Hematopoietic multipotent progenitor cell treated with erythropoietin and hydrocortisone succinate and interleukin-3 and kit ligand, for 6 days (in vitro differentiated cells): Measurements from ENCODE around the gene HES4.
"Not testable (repeated sequence)": the region's sequence is repeated elsewhere in the genome, so short reads cannot be mapped to it uniquely, and the experiment has no call there.

Experiments
- DNase-seq: peaks from one replicate; pipeline ENCODE4 v3.0.0-alpha.2; 2015

HES4 gene

DNA sequence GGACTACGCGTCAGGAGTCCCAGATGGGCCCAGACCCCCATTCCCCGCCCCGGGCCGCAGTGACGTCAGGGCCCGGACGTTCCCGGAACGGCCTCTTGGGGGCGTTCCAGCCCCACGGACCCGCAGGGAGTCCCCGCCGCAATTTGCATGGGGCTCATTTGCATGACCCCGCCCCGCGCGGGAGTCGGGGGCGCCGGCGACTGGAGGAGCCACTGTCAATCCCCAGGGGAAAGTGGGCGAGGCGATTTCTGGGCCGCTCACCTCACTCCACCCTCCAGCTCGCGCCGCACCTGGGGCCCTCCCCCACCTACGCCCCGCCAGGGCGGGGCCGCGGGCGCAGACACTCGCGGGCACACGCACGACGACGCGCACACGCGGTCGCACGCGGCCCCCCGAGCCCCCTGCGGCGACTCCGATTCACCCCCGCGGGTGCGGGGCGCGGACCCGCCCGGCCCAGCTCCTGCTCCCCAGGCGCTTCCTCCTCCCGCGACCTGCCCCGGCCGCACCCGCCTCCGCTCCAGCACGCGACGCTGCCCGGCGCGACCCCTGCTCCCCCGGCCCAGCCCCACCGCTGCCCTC, 33.2 kb upstream of the HES4 start:
- DNase-seq: peak; percentile 89

DNA sequence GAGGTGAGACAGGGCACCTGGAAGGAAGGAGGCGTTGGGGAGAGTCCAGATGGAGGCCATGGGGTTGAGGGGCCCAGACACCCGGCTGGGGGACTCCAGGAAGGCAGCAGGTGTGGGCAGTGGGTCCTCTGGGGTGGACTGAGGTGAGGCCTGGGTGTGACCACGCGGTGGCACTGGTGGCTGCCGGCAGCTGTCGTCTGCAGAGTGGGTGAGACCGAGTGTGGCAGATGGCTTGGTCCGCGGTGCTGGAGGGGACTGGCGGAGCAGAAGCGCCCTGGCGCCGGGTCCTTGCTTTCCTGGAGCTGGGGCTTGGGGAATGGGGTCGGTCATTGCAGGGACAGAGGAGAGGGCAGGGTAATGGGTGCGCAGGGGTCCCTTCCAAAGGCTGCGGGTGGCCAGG, 32.5 kb upstream of the HES4 start:
- peak; percentile 47 for DNase-seq

DNA sequence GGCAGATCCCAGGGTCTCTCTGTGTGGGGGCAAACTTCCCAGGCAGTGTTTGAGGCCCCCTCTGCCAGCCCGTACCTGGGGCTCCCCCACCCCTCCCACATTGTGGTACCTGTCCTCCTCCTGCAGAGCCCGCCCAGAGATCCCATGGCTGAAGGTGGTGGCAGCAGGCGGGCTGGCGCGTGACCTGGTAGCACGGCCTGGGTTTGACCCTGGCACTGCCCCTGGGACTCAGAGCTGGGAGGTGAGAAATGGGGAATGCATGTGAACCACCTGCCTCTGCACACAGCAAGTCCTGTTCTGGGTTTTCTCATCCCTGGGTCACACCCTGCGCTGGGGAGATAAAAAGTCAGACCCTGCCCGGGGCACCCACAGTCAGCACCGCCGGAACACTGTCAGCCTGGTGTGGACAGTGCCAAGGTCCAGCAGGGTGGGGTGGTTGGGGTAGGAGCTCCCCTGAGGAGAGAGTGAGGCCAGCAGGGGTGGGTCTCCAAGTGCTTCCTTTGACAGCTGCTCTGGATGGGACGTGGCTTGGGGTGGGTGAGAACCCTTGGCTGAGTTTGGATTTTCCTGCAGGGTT, 31.9 kb upstream of the HES4 start:
- DNase-seq: no peak

GRCh38 chr1:1030867-1031658, 31.2 kb upstream of the HES4 start:
- DNase-seq: not testable (repeated sequence)

- DNase-seq: no peak
Measured at GRCh38 chr1:1027791-1028190, 27.9 kb upstream of the HES4 start.

DNA sequence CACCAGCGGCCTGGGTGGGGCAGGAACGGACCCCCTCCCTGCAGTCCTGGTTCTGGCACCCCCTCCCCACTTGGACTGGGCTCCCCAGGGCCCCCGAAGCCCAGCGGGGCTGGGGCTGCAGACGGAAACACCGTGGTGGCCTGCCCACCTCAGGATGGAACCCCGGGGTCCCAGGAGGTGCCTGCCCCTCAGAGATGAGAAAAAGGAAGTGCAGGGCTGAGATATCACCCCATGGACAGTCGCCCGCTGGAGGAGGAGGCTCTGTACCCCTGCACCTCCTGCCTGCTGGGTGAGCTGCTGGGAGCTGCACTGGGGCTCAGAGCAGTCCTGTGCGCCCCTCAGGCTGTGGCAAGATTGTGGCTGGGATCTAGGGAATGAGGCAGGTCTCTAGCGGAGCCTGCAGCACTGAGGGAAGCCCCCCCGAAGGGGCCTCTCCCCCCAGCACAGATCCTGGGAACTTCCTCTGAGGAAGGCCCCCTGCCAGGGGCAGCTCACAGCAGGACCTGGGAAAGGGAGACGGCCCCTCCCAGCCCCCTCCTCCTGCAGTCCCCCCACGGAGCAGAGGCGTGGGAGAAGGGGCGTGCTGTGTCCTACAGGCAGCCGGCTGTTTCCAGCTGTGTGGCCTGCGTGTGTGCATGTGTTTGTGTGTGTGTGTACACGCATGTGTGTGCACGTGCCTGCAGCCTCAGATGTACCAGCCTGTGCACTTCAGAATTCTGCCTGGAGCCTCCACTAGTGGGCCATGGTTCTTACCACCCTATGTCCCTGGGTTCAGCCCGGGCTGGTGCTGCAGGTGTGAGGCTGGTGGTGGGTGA, 26.9 kb upstream of the HES4 start:
- no peak for DNase-seq

DNA sequence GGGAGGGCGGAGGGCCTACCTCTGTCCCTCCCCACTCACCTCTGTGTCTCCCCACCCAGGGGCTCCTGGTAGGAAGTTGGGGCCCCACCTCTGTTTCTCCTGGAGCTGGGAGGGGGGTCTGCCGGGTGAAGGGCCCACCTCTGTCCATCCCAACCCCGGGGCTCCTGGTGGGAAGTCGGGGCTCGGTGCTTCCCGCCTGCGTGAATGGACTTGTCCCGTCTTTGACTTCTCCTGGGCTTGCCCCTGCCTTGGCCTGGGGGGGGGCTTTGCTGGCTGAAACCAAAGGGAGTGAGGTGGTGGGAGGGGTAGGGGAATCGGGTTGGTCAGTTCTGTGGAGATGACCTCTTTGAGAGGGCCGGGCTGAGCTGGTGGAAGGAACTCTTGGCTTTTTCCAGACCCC, 25.8 kb upstream of the HES4 start:
- no peak for DNase-seq

DNA sequence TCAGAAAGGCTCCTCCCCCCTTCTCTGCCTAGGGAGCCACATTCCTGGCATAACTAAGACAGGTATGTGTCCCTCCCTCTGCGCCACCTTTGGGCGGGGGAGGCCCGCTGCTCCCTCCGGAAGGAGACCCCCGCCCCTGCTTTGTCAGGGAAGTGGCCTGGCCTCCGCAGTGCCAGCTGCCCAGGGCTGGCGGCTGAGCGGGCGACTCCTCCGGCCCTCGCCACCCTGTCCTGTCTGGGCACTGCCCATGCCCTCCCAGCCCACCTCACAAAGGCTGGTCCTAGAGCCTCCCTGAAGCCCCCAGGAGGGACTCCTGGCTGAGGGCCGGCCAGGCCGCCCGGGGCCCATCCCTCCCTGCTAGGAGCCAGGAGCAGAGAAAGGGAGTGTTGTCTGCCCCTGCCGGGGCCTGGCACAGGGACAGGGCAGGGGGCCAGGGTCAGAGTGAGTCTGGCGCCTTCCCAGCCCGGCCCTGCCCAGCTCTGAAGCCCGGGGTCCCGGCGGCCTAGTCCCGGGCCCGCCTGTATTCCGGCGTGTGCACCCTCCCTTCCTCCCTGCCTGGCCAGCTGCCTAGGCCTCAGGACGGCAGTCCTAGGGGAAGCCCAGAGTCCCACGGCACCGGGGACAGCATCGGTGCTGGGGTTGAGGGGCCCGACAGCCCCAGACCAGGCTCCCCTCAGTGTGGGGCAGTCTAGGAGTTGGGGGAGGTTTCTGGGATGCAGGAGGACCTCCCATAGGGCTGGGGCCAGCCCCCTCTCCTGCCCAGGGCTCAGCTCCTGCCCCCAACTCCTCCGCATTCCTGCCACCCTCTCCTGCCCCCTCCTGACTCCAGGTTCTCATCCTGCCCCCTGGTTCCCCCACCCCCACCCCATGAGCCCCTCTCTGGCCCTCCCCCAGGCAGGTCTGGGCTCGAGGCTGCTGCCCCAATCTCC, 25.1 kb upstream of the HES4 start:
- DNase-seq: peak; percentile 55

GRCh38 chr1:1024149-1024770, 24.4 kb upstream of the HES4 start:
- peak; percentile 79 for DNase-seq

DNA sequence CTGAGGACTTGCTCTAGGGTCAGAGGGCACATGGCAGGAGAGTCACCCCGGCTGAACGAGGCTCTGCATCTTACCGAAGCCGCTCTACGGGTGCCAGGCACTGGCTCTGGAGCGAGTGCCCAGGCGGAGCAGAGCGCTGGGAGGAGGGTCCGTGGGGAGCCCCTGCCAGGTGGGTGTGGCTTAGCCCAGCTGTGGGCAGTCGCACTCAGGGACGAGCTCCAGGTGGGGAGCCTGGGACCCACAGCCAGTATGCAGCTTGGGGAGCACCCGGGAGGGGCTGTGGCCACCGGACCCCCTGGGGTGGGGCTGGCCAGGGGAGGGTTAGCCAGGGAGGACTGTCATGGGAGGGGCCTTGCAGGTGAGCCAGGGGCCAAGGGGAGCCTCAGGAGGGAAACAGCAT, 23.8 kb upstream of the HES4 start:
- DNase-seq: no peak

DNA sequence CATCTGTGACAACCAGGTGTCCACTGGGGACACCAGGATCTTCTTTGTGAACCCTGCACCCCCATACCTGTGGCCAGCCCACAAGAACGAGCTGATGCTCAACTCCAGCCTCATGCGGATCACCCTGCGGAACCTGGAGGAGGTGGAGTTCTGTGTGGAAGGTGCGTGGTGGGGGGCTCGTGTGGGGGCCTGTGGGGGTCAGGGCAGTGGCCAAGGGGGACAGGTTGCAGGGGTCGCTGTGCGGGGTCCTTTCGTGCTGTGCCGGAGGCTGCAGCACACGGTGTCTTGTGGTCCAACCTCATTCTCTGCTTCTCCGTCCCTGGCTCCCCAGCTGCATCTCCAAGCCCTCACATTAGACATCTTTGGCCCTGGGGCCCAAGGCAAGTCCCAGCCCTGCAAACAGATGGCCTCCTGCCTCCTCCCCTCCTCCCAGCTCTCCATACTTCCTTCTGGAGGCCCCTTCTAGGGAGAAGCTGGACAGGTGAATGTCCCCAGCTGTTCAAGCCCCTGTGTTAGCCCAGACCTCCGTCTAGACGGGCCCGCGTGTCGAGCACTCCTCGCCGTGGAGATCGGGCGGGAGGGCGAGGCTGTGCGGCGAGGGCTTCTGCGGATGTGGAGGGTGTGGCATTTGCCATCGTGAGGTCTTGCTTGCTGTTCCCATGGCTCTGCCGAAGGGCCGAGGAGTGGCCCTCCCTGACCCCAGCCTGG, 22.6 kb upstream of the HES4 start:
- DNase-seq: no peak

GRCh38 chr1:1021920-1022259, 22.0 kb upstream of the HES4 start:
- no peak for DNase-seq

- peak; percentile 68 for DNase-seq
Measured at GRCh38 chr1:1021010-1021919, 21.4 kb upstream of the HES4 start.

- DNase-seq: peak; percentile 52
Measured at GRCh38 chr1:1020415-1021009, 20.6 kb upstream of the HES4 start.

- no peak for DNase-seq
Measured at GRCh38 chr1:1020000-1020404, 20.1 kb upstream of the HES4 start, which contains the start of gene AGRN. Gene AGRN (plus strand): TSS chr1:1020120. CDS start chr1:1020173, 53 bp downstream.

- DNase-seq: peak; percentile 82
Measured at GRCh38 chr1:1019122-1019999, 19.5 kb upstream of the HES4 start.

DNA sequence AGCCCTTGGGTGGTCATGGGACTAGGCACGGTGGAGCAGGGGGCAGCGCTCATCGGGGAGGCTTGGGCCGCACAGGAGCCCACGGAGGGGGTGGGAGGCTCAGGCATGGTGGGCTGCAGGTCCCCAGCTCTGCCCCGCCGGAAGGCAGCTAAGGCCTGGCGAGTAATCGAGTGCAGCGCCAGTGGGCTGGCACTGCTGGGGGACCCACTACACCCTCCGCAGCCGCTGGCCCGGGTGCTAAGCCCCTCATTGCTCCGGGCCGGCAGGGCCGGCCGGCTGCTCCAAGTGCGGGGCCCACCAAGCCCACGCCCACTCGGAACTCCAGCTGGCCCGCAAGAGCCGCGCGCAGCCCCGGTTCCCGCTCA, 18.4 kb upstream of the HES4 start:
- not testable (repeated sequence) for DNase-seq
